HepG2 (cell line): Measurements from ENCODE around the gene PHF13. TPM values are rescaled to one million over a fixed set of nuclear protein-coding genes. Genes with fewer than 3 reads are reported as not detected.

Experiments
- ATAD3A ChIP-seq: sonication (generic); formaldehyde crosslinking; IDR thresholded peaks from 2 replicates; pipeline ENCODE4 v1.4.0; 2020; ENCODE audit warnings: missing genetic modification reagents
- CAMTA2 ChIP-seq: sonication (generic); formaldehyde crosslinking; IDR thresholded peaks from 2 replicates; pipeline ENCODE4 v1.4.0; 2020; ENCODE audit warnings: mild to moderate bottlenecking, missing genetic modification reagents, borderline replicate concordance
- E2F5 ChIP-seq: sonication (generic); formaldehyde crosslinking; conservative IDR thresholded peaks from 2 replicates; pipeline ENCODE4 v1.4.0; 2020; ENCODE audit warnings: missing genetic modification reagents
- FLYWCH1 ChIP-seq: sonication (generic); formaldehyde crosslinking; IDR thresholded peaks from 2 replicates; pipeline ENCODE4 v1.8.1; 2023; ENCODE audit warnings: mild to moderate bottlenecking, missing genetic modification reagents
- IRX3 ChIP-seq: sonication (generic); formaldehyde crosslinking; IDR thresholded peaks from 2 replicates; pipeline ENCODE4 v1.8.1; 2023; ENCODE audit warnings: mild to moderate bottlenecking, low read depth, missing genetic modification reagents, borderline replicate concordance
- KDM5A ChIP-seq: fragments of 200-600 bp; sonication (generic); IDR thresholded peaks from 2 replicates; pipeline ENCODE4 v1.7.0; 2018; ENCODE audit warnings: antibody characterized with exemption, mild to moderate bottlenecking, low read length, borderline replicate concordance
- MAFG ChIP-seq: sonication (generic); formaldehyde crosslinking; IDR thresholded peaks from 2 replicates; pipeline ENCODE4 v1.5.1; 2020; ENCODE audit warnings: mild to moderate bottlenecking, missing genetic modification reagents
- MIXL1 ChIP-seq: IDR thresholded peaks from 2 replicates; pipeline ENCODE4 v1.6.1; 2016
- NR2F6 ChIP-seq, 2 experiments: IDR thresholded peaks; 2 replicates each; pipeline ENCODE4 v1.6.1; 2016; ENCODE audit warnings: antibody characterized with exemption in 1 of 2, mild to moderate bottlenecking in 1 of 2
- PITX1 ChIP-seq: sonication (generic); formaldehyde crosslinking; IDR thresholded peaks from 2 replicates; pipeline ENCODE4 v1.5.1; 2020; ENCODE audit warnings: mild to moderate bottlenecking, missing genetic modification reagents
- STAT5B ChIP-seq: sonication (generic); formaldehyde crosslinking; IDR thresholded peaks from 2 replicates; pipeline ENCODE4 v1.4.0; 2020; ENCODE audit warnings: missing genetic modification reagents
- TBX2 ChIP-seq: sonication (generic); formaldehyde crosslinking; IDR thresholded peaks from 2 replicates; pipeline ENCODE4 v1.5.0; 2020; ENCODE audit warnings: missing genetic modification reagents, mild to moderate bottlenecking, borderline replicate concordance
- TOPORS ChIP-seq: sonication (generic); formaldehyde crosslinking; IDR thresholded peaks from 2 replicates; pipeline ENCODE4 v1.8.0; 2023; ENCODE audit warnings: mild to moderate bottlenecking, missing genetic modification reagents
- ZFP82 ChIP-seq: sonication (generic); formaldehyde crosslinking; IDR thresholded peaks from 2 replicates; pipeline ENCODE4 v1.5.1; 2020; ENCODE audit warnings: mild to moderate bottlenecking, missing genetic modification reagents, borderline replicate concordance
- ZKSCAN1 ChIP-seq: fragments of 150-350 bp; IDR thresholded peaks from 2 replicates; pipeline ENCODE4 v1.6.1; 2014; ENCODE audit warnings: low read length
- ZNF354B ChIP-seq: sonication (generic); formaldehyde crosslinking; IDR thresholded peaks from 2 replicates; pipeline ENCODE4 v1.8.0; 2022; ENCODE audit warnings: mild to moderate bottlenecking, missing genetic modification reagents
- ZNF580 ChIP-seq: IDR thresholded peaks from 2 replicates; pipeline ENCODE4 v1.6.1; 2016; ENCODE audit warnings: low read depth, borderline replicate concordance
- ZNF609 ChIP-seq: sonication (generic); formaldehyde crosslinking; IDR thresholded peaks from 2 replicates; pipeline ENCODE4 v1.4.0; 2020; ENCODE audit warnings: mild to moderate bottlenecking, missing genetic modification reagents, borderline replicate concordance
- ZNF614 ChIP-seq: IDR thresholded peaks from 2 replicates; pipeline ENCODE4 v1.6.1; 2018; ENCODE audit warnings: missing biosample characterization, missing genetic modification reagents, inconsistent platforms, borderline replicate concordance
- ZNF816 ChIP-seq: sonication (generic); formaldehyde crosslinking; IDR thresholded peaks from 2 replicates; pipeline ENCODE4 v1.8.0; 2022; ENCODE audit warnings: missing genetic modification reagents, mild to moderate bottlenecking, borderline replicate concordance
- ZNF83 ChIP-seq: sonication (generic); formaldehyde crosslinking; IDR thresholded peaks from 2 replicates; pipeline ENCODE4 v1.4.0; 2020; ENCODE audit warnings: missing genetic modification reagents, mild to moderate bottlenecking, borderline replicate concordance
- ZNF839 ChIP-seq: sonication (generic); formaldehyde crosslinking; IDR thresholded peaks from 2 replicates; pipeline ENCODE4 v1.4.0; 2020; ENCODE audit warnings: missing genetic modification reagents, mild to moderate bottlenecking, borderline replicate concordance
- polyA plus RNA-seq, 8 experiments: library from polyadenylated mRNA; depleted of rRNA in 3 of 8; stranded (reverse) in 7 of 8; unstranded in 1 of 8; fragments of >200 nt; fragmentation: Illumina TruSeq in 4 of 8; extraction: Trizol in 4 of 8; gene quantifications; 2 replicates each; pipeline versions ENCODE4 v1.2.1 to v1.2.3, GENCODE V29; 2011 to 2016; ENCODE audit warnings: low read depth in 4 of 8, missing spikeins in 1 of 8, mixed read lengths in 1 of 8; ENCODE audit not compliant: insufficient read depth in 1 of 8
- total RNA-seq, 5 experiments: library from RNA; depleted of rRNA; stranded (reverse); fragments of >200 nt; fragmentation: Illumina TruSeq; extraction: Trizol; gene quantifications; 2 replicates each; pipeline ENCODE4 v1.2.3, GENCODE V29; 2016; ENCODE audit warnings: low read depth in 1 of 5
- TF ChIP-seq, protein P1 (sequence below): sonication (generic); formaldehyde crosslinking; IDR thresholded peaks from 2 replicates; pipeline ENCODE4 v1.4.0; 2020; ENCODE audit warnings: mild to moderate bottlenecking, missing genetic modification reagents

Gene PHF13
- total and polyA plus RNA-seq, 2 of the 13 experiments (the other 11 are each of a cell fraction or from before 2014, with no cell fraction given): 4.7 to 7.4 TPM

DNA sequence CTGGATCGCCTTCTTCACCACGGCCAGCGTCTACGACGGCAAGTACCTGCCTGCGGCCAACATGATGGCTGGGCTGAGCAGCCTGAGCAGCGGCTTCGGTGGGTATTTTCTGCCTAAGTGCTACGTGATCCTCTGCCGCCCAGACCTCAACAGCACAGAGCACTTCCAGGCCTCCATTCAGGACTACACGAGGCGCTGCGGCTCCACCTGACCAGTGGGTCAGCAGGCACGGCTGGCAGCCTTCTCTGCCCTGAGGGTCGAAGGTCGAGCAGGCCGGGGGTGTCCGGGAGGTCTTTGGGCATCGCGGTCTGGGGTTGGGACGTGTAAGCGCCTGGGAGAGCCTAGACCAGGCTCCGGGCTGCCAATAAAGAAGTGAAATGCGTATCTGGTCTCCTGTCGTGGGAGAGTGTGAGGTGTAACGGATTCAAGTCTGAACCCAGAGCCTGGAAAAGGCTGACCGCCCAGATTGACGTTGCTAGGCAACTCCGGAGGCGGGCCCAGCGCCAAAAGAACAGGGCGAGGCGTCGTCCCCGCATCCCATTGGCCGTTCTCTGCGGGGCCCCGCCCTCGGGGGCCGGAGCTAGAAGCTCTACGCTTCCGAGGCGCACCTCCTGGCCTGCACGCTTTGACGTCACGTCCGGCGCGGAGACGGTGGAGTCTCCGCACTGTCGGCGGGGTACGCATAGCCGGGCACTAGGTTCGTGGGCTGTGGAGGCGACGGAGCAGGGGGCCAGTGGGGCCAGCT lies 34.0 kb upstream of the PHF13 start, which contains the start of gene ZBTB48 (continued):
- TF ChIP-seq, protein P1, sequence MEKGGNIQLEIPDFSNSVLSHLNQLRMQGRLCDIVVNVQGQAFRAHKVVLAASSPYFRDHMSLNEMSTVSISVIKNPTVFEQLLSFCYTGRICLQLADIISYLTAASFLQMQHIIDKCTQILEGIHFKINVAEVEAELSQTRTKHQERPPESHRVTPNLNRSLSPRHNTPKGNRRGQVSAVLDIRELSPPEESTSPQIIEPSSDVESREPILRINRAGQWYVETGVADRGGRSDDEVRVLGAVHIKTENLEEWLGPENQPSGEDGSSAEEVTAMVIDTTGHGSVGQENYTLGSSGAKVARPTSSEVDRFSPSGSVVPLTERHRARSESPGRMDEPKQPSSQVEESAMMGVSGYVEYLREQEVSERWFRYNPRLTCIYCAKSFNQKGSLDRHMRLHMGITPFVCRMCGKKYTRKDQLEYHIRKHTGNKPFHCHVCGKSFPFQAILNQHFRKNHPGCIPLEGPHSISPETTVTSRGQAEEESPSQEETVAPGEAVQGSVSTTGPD (CRISPR knock-in tag): no peak
- TF ChIP-seq TOPORS (CRISPR knock-in tag): no peak; the same call in 1 of the 2 replicates
- no peak for TF ChIP-seq ZNF614 (CRISPR knock-in tag)
- TF ChIP-seq FLYWCH1 (CRISPR knock-in tag): no peak
- TF ChIP-seq ZNF580 (CRISPR knock-in tag): no peak
- TF ChIP-seq IRX3: peak; percentile 42; the same call in 1 of the 2 replicates
- peak; percentile 49; the same call in 1 of the 2 replicates for TF ChIP-seq TBX2
- TF ChIP-seq ZKSCAN1: no peak
- TF ChIP-seq STAT5B (CRISPR knock-in tag): no peak
- no peak; the same call in 1 of the 2 replicates for TF ChIP-seq ZNF816 (CRISPR knock-in tag)
- TF ChIP-seq NR2F6 (IDR thresholded peaks at IDR 0.05): peak; percentile 41; the same call in 1 of the 2 replicates
- TF ChIP-seq NR2F6 (CRISPR knock-in tag; IDR thresholded peaks at IDR 0.05): no peak; the same call in 1 of the 2 replicates
- TF ChIP-seq ZNF354B (CRISPR knock-in tag): no peak
- no peak for TF ChIP-seq MAFG (CRISPR knock-in tag)
- TF ChIP-seq ZFP82 (CRISPR knock-in tag): peak; percentile 63; the same call in 1 of the 2 replicates
- no peak for TF ChIP-seq ZNF839
- TF ChIP-seq E2F5 (CRISPR knock-in tag): no peak
- no peak for TF ChIP-seq PITX1 (CRISPR knock-in tag)
- TF ChIP-seq ZNF83 (CRISPR knock-in tag): no peak
- no peak for TF ChIP-seq ATAD3A
- no peak for TF ChIP-seq CAMTA2 (CRISPR knock-in tag)
- peak; percentile 32; the same call in 1 of the 2 replicates for TF ChIP-seq ZNF609
- no peak for TF ChIP-seq MIXL1 (CRISPR knock-in tag)
- peak; percentile 50; the same call in 1 of the 2 replicates for TF ChIP-seq KDM5A
